IMR-90 (cell line): ENCODE results near the gene LCE6A.

Experiments used
- CHD1 ChIP-seq: IDR thresholded peaks from 2 replicates; pipeline ENCODE4 v1.6.1; 2012; ENCODE audit warnings: low read depth, low read length, improper control_type of control experiment
- RCOR1 ChIP-seq: IDR thresholded peaks from 2 replicates; pipeline ENCODE4 v1.6.1; 2012; ENCODE audit warnings: mild to moderate bottlenecking, low read length, improper control_type of control experiment; ENCODE audit not compliant: insufficient replicate concordance

DNA sequence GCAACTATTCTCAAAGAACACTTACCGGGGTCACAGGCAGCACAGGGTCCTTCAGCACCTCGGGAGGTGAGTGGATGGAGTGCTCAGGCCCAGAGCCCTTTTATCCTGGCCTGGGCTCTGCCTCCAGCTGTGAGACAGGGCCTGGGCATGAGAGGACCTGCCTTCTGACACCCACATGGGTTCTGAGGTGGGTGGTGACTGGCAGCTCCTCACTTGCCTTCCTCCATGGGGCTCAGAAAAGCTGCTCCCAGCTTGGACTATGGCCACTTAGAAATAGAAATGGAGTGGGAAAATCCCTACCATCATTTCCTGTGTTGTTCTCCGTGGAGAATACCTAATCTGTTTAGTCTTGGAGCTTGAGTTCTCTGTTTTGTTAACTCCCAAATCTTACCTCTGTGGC lies 36.1 kb upstream of the LCE6A start, which contains the start of gene LCE1C:
- TF ChIP-seq RCOR1, result no peak
- TF ChIP-seq CHD1, result no peak
